ENCODE results near the gene NHERF1. TPM values are rescaled to one million over a fixed set of nuclear protein-coding genes. Genes with fewer than 3 reads are reported as not detected.

Gene NHERF1
- polyA plus RNA-seq, 1 donor (not counting 4 experiments of a cell fraction or from before 2014, with no cell fraction given), result 45.6 TPM

DNA sequence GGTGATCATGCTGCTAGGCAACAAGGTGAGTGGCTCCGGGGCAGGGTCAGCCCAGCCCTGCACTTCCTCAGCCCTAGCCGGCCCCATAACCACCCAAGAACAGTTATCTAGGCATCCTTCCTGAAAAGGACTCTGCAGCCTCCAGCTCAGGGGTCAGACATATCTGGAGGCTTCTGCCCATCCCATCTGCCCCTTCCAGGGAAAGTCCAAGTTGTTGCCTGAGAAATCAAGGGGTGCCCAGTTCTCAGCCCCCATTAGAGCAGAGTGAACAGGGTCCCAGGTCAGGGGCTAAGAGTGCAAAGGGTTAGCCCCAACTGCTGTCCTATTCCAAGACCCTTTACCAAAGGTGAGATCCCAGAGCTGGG, 4.1 kb upstream of the NHERF1 start:
- Histone ChIP-seq H3K4me2 (ENCODE audit: control insufficient read depth, extremely low read depth, insufficient read depth, low read depth, low read length) (peak overlapping the region; percentile 74), H3K9me1 (ENCODE audit: control insufficient read depth, extremely low read depth, insufficient read depth, low read length) (no peaks in the 10 kb centered on the region), H2AFZ (ENCODE audit: control insufficient read depth, low read length) (no peak overlapping the region), H3K9me3 (ENCODE audit: control insufficient read depth, low read depth, low read length) (no peaks in the 10 kb centered on the region), H3K9ac (ENCODE audit: control insufficient read depth, extremely low read depth, insufficient read depth, low read length) (no peak overlapping the region), H4K20me1 (ENCODE audit: control insufficient read depth, extremely low read depth, insufficient read depth, low read length) (peaks cover 2% of the 10 kb centered on the region), H3K36me3 (ENCODE audit: control insufficient read depth in 2 of 2, extremely low read depth in 1 of 2, insufficient read depth in 2 of 2, low read length in 2 of 2) (no peaks in the 10 kb centered on the region), H3K4me1 (ENCODE audit: control insufficient read depth, extremely low read depth, insufficient read depth, low read length) (peaks cover 4% of the 10 kb centered on the region), H3K27me3 (ENCODE audit: control insufficient read depth, extremely low read depth, insufficient read depth, low read length) (peaks cover 8% of the 10 kb centered on the region), H3K27ac (ENCODE audit: control insufficient read depth, insufficient read depth, low read length) (no peak overlapping the region), H3K79me2 (ENCODE audit: control insufficient read depth, insufficient read depth, low read length) (peaks cover 8% of the 10 kb centered on the region), H3K4me3 (ENCODE audit: control insufficient read depth in 2 of 3, extremely low read depth in 1 of 3, insufficient read depth in 2 of 3, low read depth in 1 of 3, low read length in 3 of 3) (no peak overlapping the region)
- DNase-seq (ENCODE audit: low read depth, low spot score), result no peak
- FAIRE-seq, result no peak
- TF ChIP-seq EZH2 (IDR thresholded peaks at IDR 0.05; ENCODE audit: low read length), result no peak
- TF ChIP-seq, protein P1, sequence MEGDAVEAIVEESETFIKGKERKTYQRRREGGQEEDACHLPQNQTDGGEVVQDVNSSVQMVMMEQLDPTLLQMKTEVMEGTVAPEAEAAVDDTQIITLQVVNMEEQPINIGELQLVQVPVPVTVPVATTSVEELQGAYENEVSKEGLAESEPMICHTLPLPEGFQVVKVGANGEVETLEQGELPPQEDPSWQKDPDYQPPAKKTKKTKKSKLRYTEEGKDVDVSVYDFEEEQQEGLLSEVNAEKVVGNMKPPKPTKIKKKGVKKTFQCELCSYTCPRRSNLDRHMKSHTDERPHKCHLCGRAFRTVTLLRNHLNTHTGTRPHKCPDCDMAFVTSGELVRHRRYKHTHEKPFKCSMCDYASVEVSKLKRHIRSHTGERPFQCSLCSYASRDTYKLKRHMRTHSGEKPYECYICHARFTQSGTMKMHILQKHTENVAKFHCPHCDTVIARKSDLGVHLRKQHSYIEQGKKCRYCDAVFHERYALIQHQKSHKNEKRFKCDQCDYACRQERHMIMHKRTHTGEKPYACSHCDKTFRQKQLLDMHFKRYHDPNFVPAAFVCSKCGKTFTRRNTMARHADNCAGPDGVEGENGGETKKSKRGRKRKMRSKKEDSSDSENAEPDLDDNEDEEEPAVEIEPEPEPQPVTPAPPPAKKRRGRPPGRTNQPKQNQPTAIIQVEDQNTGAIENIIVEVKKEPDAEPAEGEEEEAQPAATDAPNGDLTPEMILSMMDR (optimal IDR thresholded peaks at IDR 0.05 in 1 of 3, IDR thresholded peaks at IDR 0.05 in 1 of 3, conservative IDR thresholded peaks at IDR 0.05 in 1 of 3; ENCODE audit: extremely low read depth in 1 of 3, insufficient read depth in 2 of 3, low read length in 3 of 3), result no peak
- dilution Hi-C loops (cut with MboI; ENCODE audit: extremely low pct_ligation_motif_present, low sequenced_read_pairs), result no loop called here

GRCh38 chr17:74744714-74745547, 3.5 kb upstream of the NHERF1 start:
- Histone ChIP-seq H3K79me2 (ENCODE audit: control insufficient read depth, insufficient read depth, low read length) (peaks cover 14% of the 10 kb centered on the region), H3K4me1 (ENCODE audit: control insufficient read depth, extremely low read depth, insufficient read depth, low read length) (peaks cover 8% of the 10 kb centered on the region), H3K36me3 (ENCODE audit: control insufficient read depth in 2 of 2, extremely low read depth in 1 of 2, insufficient read depth in 2 of 2, low read length in 2 of 2) (no peaks in the 10 kb centered on the region), H4K20me1 (ENCODE audit: control insufficient read depth, extremely low read depth, insufficient read depth, low read length) (peaks cover 2% of the 10 kb centered on the region), H3K9me3 (ENCODE audit: control insufficient read depth, low read depth, low read length) (no peaks in the 10 kb centered on the region), H3K27ac (ENCODE audit: control insufficient read depth, insufficient read depth, low read length) (no peak overlapping the region), H3K9me1 (ENCODE audit: control insufficient read depth, extremely low read depth, insufficient read depth, low read length) (peaks cover 1% of the 10 kb centered on the region), H3K27me3 (ENCODE audit: control insufficient read depth, extremely low read depth, insufficient read depth, low read length) (peaks cover 7% of the 10 kb centered on the region), H3K9ac (ENCODE audit: control insufficient read depth, extremely low read depth, insufficient read depth, low read length) (peak overlapping the region; percentile 19), H2AFZ (ENCODE audit: control insufficient read depth, low read length) (peak overlapping the region; percentile 88), H3K4me2 (ENCODE audit: control insufficient read depth, extremely low read depth, insufficient read depth, low read depth, low read length) (peak overlapping the region; percentile 74), H3K4me3 (ENCODE audit: control insufficient read depth in 2 of 3, extremely low read depth in 1 of 3, insufficient read depth in 2 of 3, low read depth in 1 of 3, low read length in 3 of 3) (peak overlapping the region in 1 of 3 experiments; percentile 24)
- FAIRE-seq (peak; percentile 26), DNase-seq (ENCODE audit: low read depth, low spot score) (no peak)
- dilution Hi-C loops (cut with MboI; ENCODE audit: extremely low pct_ligation_motif_present, low sequenced_read_pairs), result no loop called here
- TF ChIP-seq, protein P1 (optimal IDR thresholded peaks at IDR 0.05 in 1 of 3, IDR thresholded peaks at IDR 0.05 in 1 of 3, conservative IDR thresholded peaks at IDR 0.05 in 1 of 3; ENCODE audit: extremely low read depth in 1 of 3, insufficient read depth in 2 of 3, low read length in 3 of 3), result peak; percentile 94 to 100 (median 99)
- no peak for TF ChIP-seq EZH2 (IDR thresholded peaks at IDR 0.05; ENCODE audit: low read length)
